ENCODE data around the gene RPL37A.

RPL37A gene

DNA sequence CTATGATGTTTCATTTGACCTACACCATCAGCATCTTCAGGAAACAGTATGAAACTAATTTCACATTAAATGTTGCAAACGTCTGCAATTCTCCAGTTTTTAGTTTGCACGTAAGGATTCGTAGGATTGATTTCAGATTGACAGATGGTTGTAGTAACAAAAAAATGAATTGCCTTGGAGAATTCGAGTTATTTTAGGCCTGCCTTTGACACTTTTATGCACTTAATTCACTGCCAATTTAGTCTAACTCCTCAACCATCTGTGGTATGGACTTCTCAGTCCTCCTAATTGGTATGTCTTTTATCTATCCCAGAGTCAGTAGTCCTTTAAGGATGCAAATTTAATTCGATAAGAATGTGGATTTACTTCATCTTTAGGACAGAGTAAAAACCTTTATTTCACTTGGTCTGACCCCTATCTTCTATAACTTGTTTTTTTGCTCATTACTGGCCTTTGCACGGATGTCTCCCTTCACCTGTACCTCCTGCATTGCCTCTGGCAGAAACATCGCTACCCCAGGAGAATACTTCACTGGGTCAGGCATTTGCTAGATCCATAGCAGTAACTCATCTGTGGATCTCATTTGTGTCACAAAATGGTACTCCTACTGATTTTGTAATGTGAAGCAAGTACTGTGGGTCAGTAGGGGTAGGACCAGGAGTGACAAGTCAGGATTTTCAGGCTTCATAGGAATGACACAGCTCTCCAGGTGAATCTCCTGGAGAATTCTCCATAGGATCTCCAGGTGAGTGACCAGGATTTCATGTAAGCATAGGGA, 3.9 kb downstream of the RPL37A start:
- no peak overlapping the region for H3K27ac ChIP-seq (ENCODE audit: low read depth, low read length, severe bottlenecking)
- WGBS, 2 experiments (ENCODE audit: insufficient coverage in 2 of 2), result 91 to 100% methylated on average over 1 to 6 of the region's 7 CpGs
- no peaks in the 10 kb centered on the region for H3K9me3 ChIP-seq (ENCODE audit: control insufficient read depth, low read length)
- H3K4me1 ChIP-seq (ENCODE audit: control insufficient read depth, insufficient read depth, low read length, poor library complexity, severe bottlenecking), result peaks cover 16% of the 10 kb centered on the region
- H3K4me3 ChIP-seq (ENCODE audit: extremely low read depth, insufficient read depth, low read length, poor library complexity, severe bottlenecking), result no peak overlapping the region
- H3K36me3 ChIP-seq (ENCODE audit: control insufficient read depth, insufficient read depth, low read length), result peaks cover 83% of the 10 kb centered on the region

DNA sequence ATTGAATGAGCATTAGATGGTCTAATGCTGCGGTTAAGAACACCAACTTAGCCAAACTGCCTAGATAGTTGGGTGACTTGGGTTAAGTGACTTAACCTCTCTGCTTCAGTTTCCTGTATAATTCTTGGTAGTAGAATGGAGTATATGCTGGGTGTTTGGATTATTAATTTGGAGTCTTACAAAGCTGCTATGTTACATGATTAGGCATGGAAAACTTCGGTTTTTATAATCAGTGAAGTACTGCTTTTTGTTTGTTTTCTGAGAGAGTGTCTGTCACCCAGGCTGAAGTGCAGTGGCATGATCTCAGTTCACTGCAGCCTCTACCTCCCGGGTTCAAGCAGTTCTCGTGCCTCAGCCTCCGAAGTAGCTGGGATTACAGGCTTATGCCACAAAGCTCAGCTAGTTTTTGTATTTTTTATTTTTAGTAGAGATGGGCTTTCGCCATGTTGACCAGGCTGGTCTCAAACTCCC, 4.5 kb downstream of the RPL37A start:
- Histone ChIP-seq H3K4me3 (ENCODE audit: extremely low read depth, insufficient read depth, low read length, poor library complexity, severe bottlenecking) (no peak overlapping the region), H3K27ac (ENCODE audit: low read depth, low read length, severe bottlenecking) (no peak overlapping the region), H3K36me3 (ENCODE audit: control insufficient read depth, insufficient read depth, low read length) (peaks cover 83% of the 10 kb centered on the region), H3K9me3 (ENCODE audit: control insufficient read depth, low read length) (no peaks in the 10 kb centered on the region), H3K4me1 (ENCODE audit: control insufficient read depth, insufficient read depth, low read length, poor library complexity, severe bottlenecking) (peaks cover 16% of the 10 kb centered on the region)
- WGBS, 2 experiments (ENCODE audit: insufficient coverage in 2 of 2), result 94 to 100% methylated on average over 3 to 5 of the region's 6 CpGs

DNA sequence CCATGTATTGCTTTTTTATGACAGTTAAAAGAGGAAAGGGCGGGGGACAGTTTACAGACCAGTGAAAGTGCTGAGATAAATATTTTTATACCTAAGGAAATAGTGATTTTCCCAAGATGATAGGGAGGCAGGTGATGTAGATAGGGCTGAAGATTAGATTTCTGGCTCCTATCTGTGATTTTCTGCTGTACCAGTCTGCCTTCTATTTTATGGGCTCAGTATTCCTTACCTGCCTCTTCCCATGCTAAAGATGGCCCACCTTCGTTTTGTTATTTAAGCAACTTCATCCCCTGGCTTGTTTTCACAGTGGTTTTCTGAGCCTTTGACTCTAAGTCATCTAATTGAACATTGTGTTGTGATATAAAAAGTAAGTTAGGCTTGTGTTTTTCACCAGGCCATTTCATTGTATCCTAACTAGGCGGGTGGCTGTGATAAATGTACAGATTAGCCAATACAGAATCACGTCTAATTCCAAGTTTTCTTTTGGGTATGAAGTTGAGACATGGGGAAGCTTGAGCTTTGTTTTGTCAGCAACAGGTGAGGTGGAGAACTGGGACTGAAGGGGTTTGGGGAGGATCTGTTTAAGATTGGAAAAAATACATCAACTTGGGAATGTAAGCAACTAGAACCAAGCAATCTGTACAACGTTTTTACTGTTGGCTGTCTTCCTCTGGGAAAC, 5.2 kb downstream of the RPL37A start:
- H3K27ac ChIP-seq (ENCODE audit: low read depth, low read length, severe bottlenecking), result peak overlapping the region; percentile 32
- peaks cover 16% of the 10 kb centered on the region for H3K4me1 ChIP-seq (ENCODE audit: control insufficient read depth, insufficient read depth, low read length, poor library complexity, severe bottlenecking)
- peaks cover 83% of the 10 kb centered on the region for H3K36me3 ChIP-seq (ENCODE audit: control insufficient read depth, insufficient read depth, low read length)

DNA sequence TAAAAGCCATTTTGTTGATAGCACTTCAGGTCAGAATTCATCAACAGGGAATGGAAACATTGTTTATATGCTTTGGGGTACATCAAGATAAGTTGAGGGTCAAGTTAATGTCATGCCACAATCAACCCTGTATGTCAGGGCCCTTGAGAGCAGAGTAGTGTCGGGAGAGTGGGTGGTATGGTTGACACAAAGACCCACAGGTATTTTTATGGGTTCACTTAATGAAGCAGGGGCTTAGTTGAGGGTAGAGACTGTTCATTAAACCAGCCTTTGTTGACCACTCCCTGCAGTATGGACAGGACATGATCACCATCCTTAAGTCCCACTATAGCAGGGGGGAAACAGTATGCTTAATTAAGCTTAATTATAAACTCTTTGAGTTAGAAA, 5.7 kb downstream of the RPL37A start:
- Histone ChIP-seq H3K4me1 (ENCODE audit: control insufficient read depth, insufficient read depth, low read length, poor library complexity, severe bottlenecking) (peaks cover 16% of the 10 kb centered on the region), H3K36me3 (ENCODE audit: control insufficient read depth, insufficient read depth, low read length) (peaks cover 83% of the 10 kb centered on the region), H3K9me3 (ENCODE audit: control insufficient read depth, low read length) (no peaks in the 10 kb centered on the region), H3K4me3 (ENCODE audit: extremely low read depth, insufficient read depth, low read length, poor library complexity, severe bottlenecking) (no peak overlapping the region), H3K27ac (ENCODE audit: low read depth, low read length, severe bottlenecking) (peak overlapping the region; percentile 32)
- 83 to 90% methylated on average over 1 of the region's 1 CpG for WGBS, 2 experiments (ENCODE audit: insufficient coverage in 2 of 2)

More for the DNA sequence above, 5.2 kb downstream of the RPL37A start:
- WGBS, 2 experiments (ENCODE audit: insufficient coverage in 2 of 2), result 88 to 92% methylated on average over 3 to 4 of the region's 5 CpGs
- Histone ChIP-seq H3K4me3 (ENCODE audit: extremely low read depth, insufficient read depth, low read length, poor library complexity, severe bottlenecking) (no peak overlapping the region), H3K9me3 (ENCODE audit: control insufficient read depth, low read length) (no peaks in the 10 kb centered on the region)

DNA sequence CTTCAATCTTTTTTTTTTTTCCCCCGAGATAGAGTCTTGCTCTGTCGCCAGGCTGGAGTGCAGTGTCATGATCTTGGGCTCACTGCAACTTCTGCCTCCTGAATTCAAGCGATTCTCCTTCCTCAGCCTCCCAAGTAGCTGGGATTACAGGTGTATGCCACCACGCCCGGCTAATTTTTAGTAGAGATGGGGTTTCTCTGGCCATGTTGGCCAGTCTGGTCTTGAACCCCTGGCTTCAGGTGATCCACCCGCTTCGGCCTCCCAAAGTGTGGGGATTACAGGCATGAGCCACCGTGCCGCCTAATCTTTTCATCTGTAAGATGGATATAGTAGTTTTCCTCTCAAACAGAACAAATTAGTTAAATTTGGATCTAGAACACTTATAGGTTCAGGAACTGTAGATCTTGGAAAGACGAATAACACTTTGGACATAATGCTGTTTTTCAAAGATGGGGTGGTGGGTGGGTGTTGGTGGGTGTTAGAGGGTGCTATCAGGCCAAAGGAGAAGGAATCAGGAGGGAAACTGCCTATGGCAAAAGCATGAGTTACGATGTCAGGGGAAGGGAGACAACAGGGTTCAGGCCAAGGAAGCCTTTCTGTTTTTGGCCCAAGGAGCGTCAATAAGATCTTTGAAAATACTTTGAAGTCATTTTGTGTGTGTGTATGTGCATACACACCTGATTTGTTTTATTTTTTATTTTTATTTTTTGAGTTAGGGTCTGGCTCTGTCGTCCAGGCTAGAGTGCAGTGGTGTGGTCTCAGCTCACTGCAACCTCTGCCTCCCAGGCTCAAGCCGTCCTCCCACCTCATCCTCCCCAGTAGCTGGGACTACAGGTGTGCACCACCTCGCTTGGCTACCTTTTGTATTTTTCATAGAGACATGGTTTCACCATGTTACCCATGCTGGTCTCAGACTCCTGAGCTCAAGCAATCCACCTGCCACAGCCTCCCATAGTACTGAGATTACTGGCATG, 6.8 kb downstream of the RPL37A start:
- Histone ChIP-seq H3K4me3 (ENCODE audit: extremely low read depth, insufficient read depth, low read length, poor library complexity, severe bottlenecking) (no peak overlapping the region), H3K4me1 (ENCODE audit: control insufficient read depth, insufficient read depth, low read length, poor library complexity, severe bottlenecking) (peaks cover 11% of the 10 kb centered on the region), H3K36me3 (ENCODE audit: control insufficient read depth, insufficient read depth, low read length) (peaks cover 80% of the 10 kb centered on the region), H3K27ac (ENCODE audit: low read depth, low read length, severe bottlenecking) (peak overlapping the region; percentile 32), H3K9me3 (ENCODE audit: control insufficient read depth, low read length) (no peaks in the 10 kb centered on the region)
- WGBS, 2 experiments (ENCODE audit: insufficient coverage in 2 of 2), result 93 to 98% methylated on average over 6 to 8 of the region's 15 CpGs

DNA sequence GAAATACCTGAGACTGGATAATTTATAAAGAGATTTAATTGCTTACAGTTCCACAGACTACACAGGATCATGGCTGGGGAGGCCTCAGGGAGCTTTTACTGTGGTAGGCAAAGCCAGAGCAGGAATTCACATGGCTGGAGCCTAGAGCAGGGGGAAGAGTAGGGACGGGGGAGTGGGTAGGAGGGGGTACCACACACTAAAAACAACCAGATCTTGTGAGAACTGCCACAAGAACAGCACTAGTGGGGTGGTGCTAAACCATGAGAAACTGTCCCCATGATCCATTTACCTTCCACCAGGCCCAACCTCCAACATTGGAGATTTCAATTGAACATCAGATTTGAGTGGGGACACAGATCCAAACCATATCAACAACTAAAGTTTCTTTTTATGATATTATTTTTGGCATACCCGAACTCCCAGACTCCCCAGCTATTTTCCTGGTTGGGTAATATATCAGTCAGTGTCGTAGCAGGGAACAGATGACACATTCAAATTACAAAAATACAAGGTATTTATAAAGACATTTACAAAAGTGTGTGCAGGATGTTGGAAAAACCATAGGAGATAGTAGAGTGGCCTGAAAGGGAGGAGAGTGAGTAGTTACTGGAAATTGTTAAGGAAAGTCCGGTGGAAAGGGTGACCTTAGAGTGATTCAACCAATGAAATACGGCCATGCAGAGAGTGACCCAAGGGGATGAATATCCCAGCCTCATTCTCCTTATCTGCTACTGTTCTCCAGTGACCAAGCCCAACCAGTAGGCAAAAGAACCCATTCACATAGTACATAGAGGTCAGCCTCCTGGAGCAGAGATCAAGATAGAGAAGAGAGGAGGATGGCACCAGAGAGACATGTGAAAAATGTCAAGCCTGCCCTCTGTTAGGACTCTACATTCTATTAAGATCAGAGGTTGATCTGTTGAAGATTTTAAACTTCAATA, 8.8 kb downstream of the RPL37A start:
- H3K36me3 ChIP-seq (ENCODE audit: control insufficient read depth, insufficient read depth, low read length), result peaks cover 60% of the 10 kb centered on the region
- H3K27ac ChIP-seq (ENCODE audit: low read depth, low read length, severe bottlenecking), result peak overlapping the region; percentile 23
- no peaks in the 10 kb centered on the region for H3K4me1 ChIP-seq (ENCODE audit: control insufficient read depth, insufficient read depth, low read length, poor library complexity, severe bottlenecking)
- no peaks in the 10 kb centered on the region for H3K9me3 ChIP-seq (ENCODE audit: control insufficient read depth, low read length)
- no peak overlapping the region for H3K4me3 ChIP-seq (ENCODE audit: extremely low read depth, insufficient read depth, low read length, poor library complexity, severe bottlenecking)
- WGBS, 2 experiments (ENCODE audit: insufficient coverage in 2 of 2), result 83% methylated on average over 2 of the region's 5 CpGs; no CpG with 5 or more reads in 1 of the 2 experiments

DNA sequence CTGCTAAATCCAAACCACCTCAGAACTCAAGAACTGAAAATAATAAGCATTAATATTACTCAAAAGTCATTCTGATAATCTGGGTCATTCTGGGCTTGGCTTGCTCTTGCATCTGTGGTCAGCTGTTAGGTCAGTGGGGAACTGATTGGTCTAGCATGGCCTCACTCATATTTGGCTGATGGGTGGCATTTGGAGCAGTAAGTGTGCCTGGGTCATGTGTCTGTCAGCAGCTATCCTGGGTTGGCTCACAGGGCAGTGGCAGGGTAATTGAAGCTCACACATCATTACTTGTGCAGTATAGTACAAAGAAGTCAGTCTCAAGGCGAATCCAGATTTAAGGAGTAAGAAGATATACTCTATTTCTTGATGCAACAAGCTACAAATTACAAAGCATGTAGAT, 9.6 kb downstream of the RPL37A start:
- Histone ChIP-seq H3K9me3 (ENCODE audit: control insufficient read depth, low read length) (no peaks in the 10 kb centered on the region), H3K4me1 (ENCODE audit: control insufficient read depth, insufficient read depth, low read length, poor library complexity, severe bottlenecking) (no peaks in the 10 kb centered on the region), H3K4me3 (ENCODE audit: extremely low read depth, insufficient read depth, low read length, poor library complexity, severe bottlenecking) (no peak overlapping the region), H3K36me3 (ENCODE audit: control insufficient read depth, insufficient read depth, low read length) (peaks cover 53% of the 10 kb centered on the region), H3K27ac (ENCODE audit: low read depth, low read length, severe bottlenecking) (no peak overlapping the region)
- WGBS, 2 experiments (ENCODE audit: insufficient coverage in 2 of 2), result no CpG with 5 or more reads among the region's 1 CpG

DNA sequence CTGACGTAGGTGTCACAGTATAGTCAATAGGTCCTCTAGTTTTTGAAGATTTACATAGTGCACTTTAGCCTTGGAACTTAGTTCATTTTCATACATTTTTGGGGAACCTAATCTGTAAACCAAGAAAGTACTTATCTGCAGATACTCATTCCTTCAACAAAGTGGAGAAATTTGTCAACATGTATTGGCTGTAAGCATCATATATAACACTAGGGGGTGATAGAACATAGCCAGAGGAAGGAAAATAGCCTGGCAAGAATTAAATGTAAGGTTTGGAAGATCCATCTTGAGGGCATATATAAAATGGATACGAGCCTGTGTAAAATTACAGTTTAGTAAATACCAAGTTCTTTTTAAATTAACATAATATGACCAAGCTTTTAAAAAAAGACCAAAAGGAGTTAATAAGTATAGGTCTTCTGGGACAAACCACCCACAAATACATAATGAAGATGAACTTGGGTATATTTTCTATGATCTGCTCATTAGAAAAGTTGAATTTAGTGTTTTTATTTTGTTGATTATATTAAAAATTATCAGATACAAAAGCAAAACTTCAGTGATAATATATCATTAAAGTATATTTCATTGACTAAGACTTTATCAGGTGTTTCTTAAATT, 18.2 kb downstream of the RPL37A start:
- no CpG with 5 or more reads among the region's 2 CpGs for WGBS, 2 experiments (ENCODE audit: insufficient coverage in 2 of 2)
- H3K4me3 ChIP-seq (ENCODE audit: extremely low read depth, insufficient read depth, low read length, poor library complexity, severe bottlenecking), result no peak overlapping the region

DNA sequence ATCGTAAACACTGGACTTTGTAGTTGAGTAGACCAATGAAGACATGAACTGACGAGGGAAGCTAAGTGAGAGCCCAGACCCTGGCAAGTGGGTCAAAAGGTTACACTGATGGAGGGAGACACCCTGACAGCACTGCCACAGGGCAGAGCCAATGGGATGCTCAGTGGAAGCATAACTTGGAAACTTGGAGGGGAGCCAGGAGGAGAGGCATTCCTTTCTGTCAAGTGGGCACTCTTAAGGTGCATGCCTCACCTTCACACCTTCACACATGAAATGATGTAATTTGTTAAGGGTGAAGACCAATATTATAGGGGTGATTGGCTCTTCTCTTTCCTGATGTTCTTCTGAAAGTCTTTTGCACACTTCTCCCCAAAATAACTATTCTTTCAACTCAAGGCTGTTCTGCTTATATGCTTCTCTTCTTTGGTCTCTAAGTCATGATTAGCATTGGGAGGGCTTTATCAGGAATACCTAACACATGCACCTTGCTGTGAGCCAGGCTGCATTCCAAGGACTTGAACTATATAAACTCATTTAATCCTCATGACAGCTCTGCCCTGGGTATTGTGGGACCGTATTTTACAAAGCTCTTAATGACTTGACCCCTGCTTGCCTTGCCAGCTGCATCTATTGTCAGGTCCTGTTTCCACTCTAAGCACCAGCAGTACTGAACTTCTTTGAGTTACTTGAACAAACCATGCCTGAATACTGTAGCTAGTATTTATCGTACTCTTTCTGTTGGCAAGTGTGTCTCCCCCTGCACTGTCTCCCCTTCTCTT, 19.0 kb downstream of the RPL37A start:
- Histone ChIP-seq H3K36me3 (ENCODE audit: control insufficient read depth, insufficient read depth, low read length) (peaks cover 19% of the 10 kb centered on the region), H3K27ac (ENCODE audit: low read depth, low read length, severe bottlenecking) (no peak overlapping the region), H3K4me3 (ENCODE audit: extremely low read depth, insufficient read depth, low read length, poor library complexity, severe bottlenecking) (no peak overlapping the region), H3K9me3 (ENCODE audit: control insufficient read depth, low read length) (no peaks in the 10 kb centered on the region), H3K4me1 (ENCODE audit: control insufficient read depth, insufficient read depth, low read length, poor library complexity, severe bottlenecking) (peaks cover 10% of the 10 kb centered on the region)
- 78 to 98% methylated on average over 3 to 4 of the region's 4 CpGs for WGBS, 2 experiments (ENCODE audit: insufficient coverage in 2 of 2)

More for the DNA sequence above, 18.2 kb downstream of the RPL37A start:
- Histone ChIP-seq H3K36me3 (ENCODE audit: control insufficient read depth, insufficient read depth, low read length) (peaks cover 14% of the 10 kb centered on the region), H3K9me3 (ENCODE audit: control insufficient read depth, low read length) (no peaks in the 10 kb centered on the region), H3K4me1 (ENCODE audit: control insufficient read depth, insufficient read depth, low read length, poor library complexity, severe bottlenecking) (peaks cover 10% of the 10 kb centered on the region), H3K27ac (ENCODE audit: low read depth, low read length, severe bottlenecking) (no peak overlapping the region)
